ENCODE data around the gene ALOXE3.

Gene ALOXE3

GRCh38 chr17:8142158-8142886 lies 24.0 kb upstream of the ALOXE3 start:
- Histone ChIP-seq H2AFZ (ENCODE audit: low read length) (no peak overlapping the region), H3K9me3 (ENCODE audit: insufficient read depth, low read depth, low read length) (no peaks in the 10 kb centered on the region), H3K4me3 (ENCODE audit: low read length, poor library complexity, severe bottlenecking) (no peak overlapping the region), H3K9me2 (replicated peaks; ENCODE audit: low read depth, low read length) (no peaks in the 10 kb centered on the region), H4K20me1 (ENCODE audit: insufficient read depth, low read length, poor library complexity, severe bottlenecking) (no peaks in the 10 kb centered on the region), H3K4me2 (ENCODE audit: low read depth, low read length, poor library complexity, severe bottlenecking) (no peak overlapping the region), H3K4me1 (ENCODE audit: insufficient read depth, low read length, poor library complexity, severe bottlenecking) (peaks cover 16% of the 10 kb centered on the region), H3K27me3 (ENCODE audit: insufficient read depth, low read length, poor library complexity, severe bottlenecking) (no peaks in the 10 kb centered on the region), H3K9ac (ENCODE audit: low read depth, low read length, poor library complexity, severe bottlenecking) (no peak overlapping the region), H3F3A (ENCODE audit: low read depth) (peaks cover 5% of the 10 kb centered on the region; the same call in 1 of the 2 replicates), H3K36me3 (ENCODE audit: insufficient read depth, low read length) (peaks cover 27% of the 10 kb centered on the region; the same call in 1 of the 2 replicates), H3K79me2 (ENCODE audit: insufficient read depth, low read length) (no peaks in the 10 kb centered on the region)
- TF ChIP-seq EZH2phosphoT487 (IDR thresholded peaks at IDR 0.05; ENCODE audit: borderline replicate concordance) (no peak), CTCF (conservative IDR thresholded peaks at IDR 0.05; ENCODE audit: low read length) (no peak)

- Histone ChIP-seq H3K9me3 (ENCODE audit: insufficient read depth, low read depth, low read length) (no peaks in the 10 kb centered on the region), H3K4me2 (ENCODE audit: low read depth, low read length, poor library complexity, severe bottlenecking) (no peak overlapping the region), H4K20me1 (ENCODE audit: insufficient read depth, low read length, poor library complexity, severe bottlenecking) (no peaks in the 10 kb centered on the region), H3K27me3 (ENCODE audit: insufficient read depth, low read length, poor library complexity, severe bottlenecking) (no peaks in the 10 kb centered on the region), H3K9ac (ENCODE audit: low read depth, low read length, poor library complexity, severe bottlenecking) (no peak overlapping the region), H3K9me2 (replicated peaks; ENCODE audit: low read depth, low read length) (no peaks in the 10 kb centered on the region), H3F3A (ENCODE audit: low read depth) (peaks cover 5% of the 10 kb centered on the region; the same call in 1 of the 2 replicates), H3K4me3 (ENCODE audit: low read length, poor library complexity, severe bottlenecking) (no peak overlapping the region), H3K79me2 (ENCODE audit: insufficient read depth, low read length) (no peaks in the 10 kb centered on the region), H2AFZ (ENCODE audit: low read length) (no peak overlapping the region), H3K36me3 (ENCODE audit: insufficient read depth, low read length) (peaks cover 26% of the 10 kb centered on the region; the same call in 1 of the 2 replicates), H3K4me1 (ENCODE audit: insufficient read depth, low read length, poor library complexity, severe bottlenecking) (peaks cover 16% of the 10 kb centered on the region)
- TF ChIP-seq CTCF (conservative IDR thresholded peaks at IDR 0.05; ENCODE audit: low read length) (no peak), EZH2phosphoT487 (IDR thresholded peaks at IDR 0.05; ENCODE audit: borderline replicate concordance) (no peak)
Measured at GRCh38 chr17:8141741-8142140, 23.4 kb upstream of the ALOXE3 start.

- no peak overlapping the region for H3K4me2 ChIP-seq (ENCODE audit: low read depth, low read length, poor library complexity, severe bottlenecking)
- H3K79me2 ChIP-seq (ENCODE audit: insufficient read depth, low read length) = no peaks in the 10 kb centered on the region
- no peaks in the 10 kb centered on the region for H4K20me1 ChIP-seq (ENCODE audit: insufficient read depth, low read length, poor library complexity, severe bottlenecking)
- H3K4me1 ChIP-seq (ENCODE audit: insufficient read depth, low read length, poor library complexity, severe bottlenecking) = peaks cover 16% of the 10 kb centered on the region
- no peak overlapping the region for H3K4me3 ChIP-seq (ENCODE audit: low read length, poor library complexity, severe bottlenecking)
- no peaks in the 10 kb centered on the region for H3K27me3 ChIP-seq (ENCODE audit: insufficient read depth, low read length, poor library complexity, severe bottlenecking)
- peaks cover 20% of the 10 kb centered on the region; the same call in 1 of the 2 replicates for H3K36me3 ChIP-seq (ENCODE audit: insufficient read depth, low read length)
- H3K9me3 ChIP-seq (ENCODE audit: insufficient read depth, low read depth, low read length) = no peaks in the 10 kb centered on the region
- no peaks in the 10 kb centered on the region for H3K9me2 ChIP-seq (replicated peaks; ENCODE audit: low read depth, low read length)
- peaks cover 5% of the 10 kb centered on the region; the same call in 1 of the 2 replicates for H3F3A ChIP-seq (ENCODE audit: low read depth)
- H2AFZ ChIP-seq (ENCODE audit: low read length) = no peak overlapping the region
- TF ChIP-seq EZH2phosphoT487 (IDR thresholded peaks at IDR 0.05; ENCODE audit: borderline replicate concordance) (no peak), CTCF (conservative IDR thresholded peaks at IDR 0.05; ENCODE audit: low read length) (no peak)
- no peak overlapping the region for H3K9ac ChIP-seq (ENCODE audit: low read depth, low read length, poor library complexity, severe bottlenecking)
Measured at GRCh38 chr17:8141045-8141444, 22.7 kb upstream of the ALOXE3 start.
